Hepatocyte (in vitro differentiated cells): ENCODE results near the gene CSNK1G3.

Experiments
- EZH2 ChIP-seq: fragments of 200-600 bp; sonication (generic); IDR thresholded peaks from 2 replicates; pipeline ENCODE4 v1.6.1; 2016; ENCODE audit warnings: antibody characterized with exemption, mild to moderate bottlenecking, borderline replicate concordance
- EZH2phosphoT487 ChIP-seq: fragments of 200-600 bp; sonication (generic); IDR thresholded peaks from one replicate; pipeline ENCODE4 v1.6.1; 2018; ENCODE audit warnings: antibody characterized with exemption, mild to moderate bottlenecking, low read depth, moderate library complexity; ENCODE audit not compliant: unreplicated experiment, severe bottlenecking
- TF ChIP-seq, protein P1 (sequence below): fragments of 200-600 bp; sonication (generic); IDR thresholded peaks from 2 replicates; pipeline ENCODE4 v1.5.1; 2016; ENCODE audit warnings: antibody characterized with exemption, mild to moderate bottlenecking; ENCODE audit not compliant: poor library complexity

DNA sequence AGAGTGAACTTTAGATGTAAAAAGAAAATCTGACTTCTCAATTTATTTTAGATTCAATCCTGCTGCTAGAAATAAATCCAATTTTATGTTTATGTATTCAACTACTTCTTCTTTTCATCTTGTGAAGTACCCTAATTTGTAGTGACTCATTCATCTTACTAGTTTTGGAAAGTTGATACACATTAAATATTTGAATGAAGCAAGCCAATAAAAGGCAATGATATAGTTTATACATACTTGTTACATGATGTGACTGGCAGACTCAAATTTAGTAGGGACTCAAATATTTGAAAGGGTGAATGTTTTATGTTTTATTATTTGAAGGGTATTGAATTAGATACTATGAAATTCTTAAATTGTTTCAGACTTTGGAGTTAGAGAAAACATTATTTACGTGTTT, 34.7 kb downstream of the CSNK1G3 start:
- TF ChIP-seq, protein P1, sequence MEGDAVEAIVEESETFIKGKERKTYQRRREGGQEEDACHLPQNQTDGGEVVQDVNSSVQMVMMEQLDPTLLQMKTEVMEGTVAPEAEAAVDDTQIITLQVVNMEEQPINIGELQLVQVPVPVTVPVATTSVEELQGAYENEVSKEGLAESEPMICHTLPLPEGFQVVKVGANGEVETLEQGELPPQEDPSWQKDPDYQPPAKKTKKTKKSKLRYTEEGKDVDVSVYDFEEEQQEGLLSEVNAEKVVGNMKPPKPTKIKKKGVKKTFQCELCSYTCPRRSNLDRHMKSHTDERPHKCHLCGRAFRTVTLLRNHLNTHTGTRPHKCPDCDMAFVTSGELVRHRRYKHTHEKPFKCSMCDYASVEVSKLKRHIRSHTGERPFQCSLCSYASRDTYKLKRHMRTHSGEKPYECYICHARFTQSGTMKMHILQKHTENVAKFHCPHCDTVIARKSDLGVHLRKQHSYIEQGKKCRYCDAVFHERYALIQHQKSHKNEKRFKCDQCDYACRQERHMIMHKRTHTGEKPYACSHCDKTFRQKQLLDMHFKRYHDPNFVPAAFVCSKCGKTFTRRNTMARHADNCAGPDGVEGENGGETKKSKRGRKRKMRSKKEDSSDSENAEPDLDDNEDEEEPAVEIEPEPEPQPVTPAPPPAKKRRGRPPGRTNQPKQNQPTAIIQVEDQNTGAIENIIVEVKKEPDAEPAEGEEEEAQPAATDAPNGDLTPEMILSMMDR: no peak
- TF ChIP-seq EZH2 (no peak), EZH2phosphoT487 (no peak)
